Activated CD8-positive, alpha-beta memory T cell treated with anti-CD3 and anti-CD28 coated beads, Interleukin-2, amount 10 ng/mL, durations not matched to agents 7 days and 5 days (primary cell): ENCODE results near the gene TMEM14A. TPM values are rescaled to one million over a fixed set of nuclear protein-coding genes. Genes with fewer than 3 reads are reported as not detected.
A peak's percentile ranks its signal among the peaks of the same experiment; 100 is the strongest.

ENCODE experiments used
- ATAC-seq: fragments of 150-1000 bp; cut with Tn5 transposase; one replicate; pipeline ENCODE4 v1.10.0; 2021; ENCODE audit warnings: moderate library complexity
- CTCF ChIA-PET: fragments of 350-600 bp; sonication (Branson Sonifier 250); formaldehyde crosslinking; loops from one replicate; lab custom pipeline; 2021; ENCODE audit warnings: antibody characterized with exemption; lab: Charles Lee
- DNase-seq: peaks from one replicate; pipeline ENCODE4 v3.0.0-alpha.2; 2020
- H3K27ac Mint-ChIP-seq: one replicate; pipeline ENCODE4 v1.8.0; 2021; ENCODE audit warnings: mild to moderate bottlenecking, mixed read lengths
- H3K27me3 Mint-ChIP-seq: one replicate; pipeline ENCODE4 v1.8.0; 2021; ENCODE audit warnings: mixed read lengths
- H3K36me3 Mint-ChIP-seq: one replicate; pipeline ENCODE4 v1.8.0; 2021; ENCODE audit warnings: mild to moderate bottlenecking, mixed read lengths
- H3K4me1 Mint-ChIP-seq: one replicate; pipeline ENCODE4 v1.8.0; 2021; ENCODE audit warnings: mixed read lengths
- H3K4me3 Mint-ChIP-seq: one replicate; pipeline ENCODE4 v1.8.0; 2021; ENCODE audit warnings: mild to moderate bottlenecking, moderate library complexity, mixed read lengths
- H3K9me3 Mint-ChIP-seq: one replicate; pipeline ENCODE4 v1.8.0; 2022; ENCODE audit warnings: low read depth, mixed read lengths
- total RNA-seq, 2 experiments: library from RNA; stranded (reverse); gene quantifications; one replicate each; pipeline ENCODE4 v1.2.3, GENCODE V29; 2021

Gene TMEM14A, protein sequence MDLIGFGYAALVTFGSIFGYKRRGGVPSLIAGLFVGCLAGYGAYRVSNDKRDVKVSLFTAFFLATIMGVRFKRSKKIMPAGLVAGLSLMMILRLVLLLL
- total RNA-seq, result 10 to 100 TPM; 23.2 to 25.8 TPM

DNA sequence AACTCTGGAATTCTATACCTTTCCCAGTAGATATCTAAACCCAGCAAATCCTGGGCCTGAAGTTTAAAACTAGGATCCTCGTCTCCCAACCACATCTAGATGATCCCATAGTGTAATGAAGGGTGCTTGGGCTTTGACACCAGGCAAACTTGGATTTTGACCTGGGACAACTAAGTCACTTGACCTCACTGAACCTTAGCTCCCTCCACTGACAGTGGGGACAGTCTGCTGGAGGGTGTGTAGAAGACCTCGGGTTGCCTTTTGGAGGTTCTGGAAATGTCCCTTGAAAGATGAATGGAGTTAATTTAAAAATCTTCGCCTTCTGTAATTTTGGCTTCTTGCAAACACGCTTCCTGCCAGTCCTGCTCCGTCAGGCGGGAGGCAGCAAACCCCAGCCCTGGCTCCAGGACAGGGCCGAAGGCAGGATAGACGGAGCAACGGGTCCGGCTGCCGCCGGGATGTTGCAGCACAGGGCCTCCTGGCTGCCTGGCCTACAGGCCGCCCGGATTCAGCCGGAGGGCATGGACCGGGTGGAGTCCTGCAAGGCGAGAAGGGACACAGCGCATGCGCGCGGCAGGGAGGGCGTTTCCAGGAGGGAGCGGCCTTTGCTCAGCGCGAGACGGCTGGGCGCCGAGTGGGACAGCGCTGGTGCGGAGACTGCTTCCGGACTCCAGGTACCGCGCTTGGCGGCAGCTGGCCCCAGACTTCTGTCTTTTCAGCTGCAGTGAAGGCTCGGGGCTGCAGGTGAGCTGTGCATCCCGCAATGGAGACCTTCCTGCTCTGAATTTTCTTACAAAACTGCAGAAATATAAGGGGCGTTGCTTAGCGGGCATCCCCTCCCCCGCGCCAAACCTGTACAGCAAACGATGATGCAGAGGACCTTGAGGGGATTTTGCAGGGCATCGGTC lies at the start of gene TMEM14A:
TMEM14A (plus strand) TSS at position 612 of the 908 bp plus-strand sequence. CDS start 5,990 bp downstream, outside the sequence.
- peak within 1 kb of the TSS; percentile 78 for H3K27ac Mint-ChIP-seq
- peak within 1 kb of the TSS; percentile 86 for H3K4me3 Mint-ChIP-seq
- no peaks in the 10 kb centered on the region for H3K27me3 Mint-ChIP-seq
- peak; percentile 100 for ATAC-seq
- H3K36me3 Mint-ChIP-seq, result peaks cover 8% of the 10 kb centered on the region
- H3K9me3 Mint-ChIP-seq, result no peaks in the 10 kb centered on the region
- DNase-seq, result peak; percentile 95
- CTCF ChIA-PET, result interaction anchor here (0.9 to 2.1 kb wide), 4 partner anchors 19 to 251 kb away, joined by 3 to 7 read pairs (median 3); partner anchors contain the start of gene TRAM2
- H3K4me1 Mint-ChIP-seq, result peaks cover 52% of the 10 kb centered on the region

DNA sequence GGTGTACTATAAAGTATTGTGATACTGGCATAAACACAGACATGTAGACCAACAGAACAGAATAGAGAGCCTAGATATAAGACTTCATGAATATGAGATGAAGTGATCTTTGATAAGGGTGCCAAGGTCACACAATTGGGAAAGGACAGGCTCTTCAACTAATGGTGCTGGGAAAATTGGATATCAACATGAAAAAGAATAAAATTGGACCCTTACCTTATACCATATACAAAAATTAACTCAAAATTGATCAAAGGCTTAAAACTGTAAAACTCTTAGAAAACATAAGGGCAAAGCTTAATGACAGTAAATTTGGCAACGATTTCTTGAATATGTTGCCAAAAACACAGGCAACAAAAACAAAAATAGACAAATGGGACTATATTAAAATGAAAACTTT lies 49.3 kb upstream of the TMEM14A start:
- H3K4me1 Mint-ChIP-seq, result no peaks in the 10 kb centered on the region
- ATAC-seq (no peak), DNase-seq (no peak)
- CTCF ChIA-PET, result interaction anchor here (1.5 kb wide), 1 partner anchor 87 kb away, joined by 3 read pairs; no protein-coding TSS in a partner anchor
- no peaks in the 10 kb centered on the region for H3K36me3 Mint-ChIP-seq
- H3K27ac Mint-ChIP-seq, result no peak overlapping the region
- no peaks in the 10 kb centered on the region for H3K9me3 Mint-ChIP-seq
- H3K4me3 Mint-ChIP-seq, result no peak overlapping the region
- peaks cover 30% of the 10 kb centered on the region for H3K27me3 Mint-ChIP-seq

DNA sequence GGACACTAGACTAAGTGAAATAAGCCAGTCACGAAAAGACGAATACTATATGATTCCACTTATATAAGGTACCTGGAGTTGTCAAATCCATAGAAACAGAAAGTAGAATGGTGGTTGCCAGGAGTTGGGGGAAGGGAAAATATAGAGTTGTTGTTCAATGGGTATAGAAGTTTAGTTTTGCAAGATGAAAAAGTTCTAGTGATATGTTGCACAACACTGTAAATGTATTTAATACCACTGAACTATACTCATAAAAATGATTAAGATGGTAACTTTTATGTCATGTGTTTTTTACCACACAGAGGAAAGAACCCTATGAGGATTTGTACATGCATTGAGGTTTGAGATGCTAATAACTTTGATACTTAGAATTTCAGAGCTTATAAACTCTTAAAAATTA lies 48.1 kb upstream of the TMEM14A start:
- H3K4me3 Mint-ChIP-seq, result no peak overlapping the region
- no peak overlapping the region for H3K27ac Mint-ChIP-seq
- CTCF ChIA-PET, result no interaction called here
- DNase-seq, result no peak
- no peaks in the 10 kb centered on the region for H3K36me3 Mint-ChIP-seq
- H3K4me1 Mint-ChIP-seq, result no peaks in the 10 kb centered on the region
- H3K27me3 Mint-ChIP-seq, result peaks cover 28% of the 10 kb centered on the region
- no peaks in the 10 kb centered on the region for H3K9me3 Mint-ChIP-seq
- no peak for ATAC-seq

DNA sequence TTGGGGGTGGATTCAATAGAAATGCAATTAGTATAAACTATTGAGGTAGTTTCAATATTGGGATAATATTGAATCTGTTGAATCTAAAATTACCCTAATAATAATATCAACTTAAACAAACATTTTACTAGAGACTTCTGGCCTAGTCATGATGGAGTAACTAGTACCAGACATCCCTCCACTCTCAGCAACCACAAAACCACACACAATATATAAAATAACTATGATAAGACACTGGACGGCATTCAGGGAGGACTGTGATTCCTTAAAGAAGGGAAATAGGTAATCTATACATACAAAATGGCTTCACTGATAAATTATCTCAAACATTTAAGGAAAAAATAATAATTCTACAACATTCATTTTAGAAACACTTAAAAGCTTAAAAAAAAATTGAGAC lies 38.9 kb upstream of the TMEM14A start:
- H3K4me3 Mint-ChIP-seq, result no peak overlapping the region
- no peaks in the 10 kb centered on the region for H3K36me3 Mint-ChIP-seq
- H3K27ac Mint-ChIP-seq, result no peak overlapping the region
- peaks cover 10% of the 10 kb centered on the region for H3K4me1 Mint-ChIP-seq
- CTCF ChIA-PET, result interaction anchor here (0.5 to 0.9 kb wide), 2 partner anchors 9 to 354 kb away, joined by 3 to 5 read pairs; no protein-coding TSS in a partner anchor
- ATAC-seq (no peak), DNase-seq (no peak)
- no peaks in the 10 kb centered on the region for H3K9me3 Mint-ChIP-seq
- no peaks in the 10 kb centered on the region for H3K27me3 Mint-ChIP-seq

GRCh38 chr6:52634211-52634610 lies 36.7 kb upstream of the TMEM14A start:
- Mint-ChIP-seq H3K9me3 (no peaks in the 10 kb centered on the region), H3K36me3 (no peaks in the 10 kb centered on the region), H3K4me1 (peaks cover 10% of the 10 kb centered on the region), H3K4me3 (no peak overlapping the region), H3K27me3 (peaks cover 3% of the 10 kb centered on the region), H3K27ac (no peak overlapping the region)
- CTCF ChIA-PET, result interaction anchor here (0.8 to 0.9 kb wide), 2 partner anchors 15 to 227 kb away, joined by 3 to 4 read pairs; no protein-coding TSS in a partner anchor
- DNase-seq, result no peak
- ATAC-seq, result no peak

DNA sequence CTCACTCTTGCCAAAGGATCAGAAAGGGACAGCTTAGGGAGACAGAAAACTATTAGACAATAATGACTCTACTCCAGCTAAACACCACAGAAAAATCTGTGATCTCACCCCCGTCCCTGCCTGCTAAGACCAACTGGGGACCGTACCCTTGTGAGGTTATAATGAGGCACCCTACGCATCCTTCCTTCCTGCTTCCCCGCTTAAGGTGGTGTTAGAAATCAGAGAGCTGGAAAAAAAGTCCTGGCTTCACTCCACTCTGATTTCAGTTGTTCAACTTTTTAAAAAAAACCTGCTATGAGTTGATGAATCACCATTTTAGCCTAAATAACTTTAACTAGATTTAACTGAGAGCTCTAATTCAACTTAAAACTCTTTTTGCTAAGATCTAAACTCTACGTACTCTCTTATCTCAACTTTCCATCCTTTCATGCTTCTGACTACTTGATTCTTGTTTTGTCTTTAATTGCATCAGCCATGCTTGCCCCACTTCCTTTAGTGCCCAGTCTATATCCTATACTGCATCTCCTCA lies 35.8 kb upstream of the TMEM14A start:
- peak overlapping the region; percentile 37 for H3K27ac Mint-ChIP-seq
- ATAC-seq (no peak), DNase-seq (no peak)
- no peak overlapping the region for H3K4me3 Mint-ChIP-seq
- H3K36me3 Mint-ChIP-seq, result no peaks in the 10 kb centered on the region
- peaks cover 10% of the 10 kb centered on the region for H3K4me1 Mint-ChIP-seq
- H3K9me3 Mint-ChIP-seq, result no peaks in the 10 kb centered on the region
- CTCF ChIA-PET, result interaction anchor here (0.7 to 0.8 kb wide), 2 partner anchors 9 to 228 kb away, joined by 3 to 4 read pairs; no protein-coding TSS in a partner anchor
- peaks cover 4% of the 10 kb centered on the region for H3K27me3 Mint-ChIP-seq

- H3K36me3 Mint-ChIP-seq, result no peaks in the 10 kb centered on the region
Observed at GRCh38 chr6:52636830-52637229, 34.1 kb upstream of the TMEM14A start.

GRCh38 chr6:52639493-52639892 lies 31.4 kb upstream of the TMEM14A start:
- H3K4me1 Mint-ChIP-seq, result peaks cover 22% of the 10 kb centered on the region
- DNase-seq, result no peak
- no peak overlapping the region for H3K27ac Mint-ChIP-seq

More at GRCh38 chr6:52636830-52637229, 34.1 kb upstream of the TMEM14A start:
- peaks cover 8% of the 10 kb centered on the region for H3K27me3 Mint-ChIP-seq
- no peak overlapping the region for H3K27ac Mint-ChIP-seq
- no peak overlapping the region for H3K4me3 Mint-ChIP-seq
- ATAC-seq, result no peak
- no peaks in the 10 kb centered on the region for H3K9me3 Mint-ChIP-seq
- no peak for DNase-seq
- CTCF ChIA-PET, result interaction anchor here (1.2 kb wide), 1 partner anchor 15 kb away, joined by 4 read pairs; no protein-coding TSS in a partner anchor
- H3K4me1 Mint-ChIP-seq, result peaks cover 20% of the 10 kb centered on the region

DNA sequence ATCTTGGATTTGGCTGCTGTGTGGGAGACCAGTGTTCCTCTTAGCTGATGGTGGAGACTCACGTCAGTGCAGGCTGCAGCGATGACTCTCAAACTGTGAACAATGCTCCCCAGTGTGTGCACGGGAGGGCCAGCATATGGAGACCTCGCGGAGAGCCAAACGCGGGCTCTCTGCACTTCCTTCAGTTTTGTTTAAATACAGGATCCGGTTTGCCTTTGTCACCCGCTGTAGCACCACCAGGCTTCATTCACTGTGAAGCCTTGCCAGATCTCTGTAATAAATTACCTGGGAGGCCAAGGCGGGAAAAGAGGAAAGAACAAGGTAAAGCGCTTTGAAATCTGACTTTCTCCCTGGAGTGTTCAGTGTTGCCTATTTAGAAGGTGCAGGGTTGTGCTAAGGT lies 30.7 kb upstream of the TMEM14A start:
- DNase-seq, result no peak
- H3K27me3 Mint-ChIP-seq, result peaks cover 12% of the 10 kb centered on the region
- peaks cover 4% of the 10 kb centered on the region for H3K36me3 Mint-ChIP-seq
- H3K4me3 Mint-ChIP-seq, result no peak overlapping the region
- no peak overlapping the region for H3K27ac Mint-ChIP-seq
- ATAC-seq, result no peak
- CTCF ChIA-PET, result interaction anchor here (4.4 kb wide), 1 partner anchor 12 kb away, joined by 30 read pairs; no protein-coding TSS in a partner anchor
- H3K9me3 Mint-ChIP-seq, result no peaks in the 10 kb centered on the region
- peaks cover 15% of the 10 kb centered on the region for H3K4me1 Mint-ChIP-seq

More at GRCh38 chr6:52639493-52639892, 31.4 kb upstream of the TMEM14A start:
- Mint-ChIP-seq H3K9me3 (no peaks in the 10 kb centered on the region), H3K4me3 (no peak overlapping the region), H3K36me3 (peaks cover 4% of the 10 kb centered on the region), H3K27me3 (peaks cover 12% of the 10 kb centered on the region)
- no peak for ATAC-seq
- CTCF ChIA-PET, result interaction anchor here (1.0 kb wide), 1 partner anchor 13 kb away, joined by 4 read pairs; no protein-coding TSS in a partner anchor

- no peak overlapping the region for H3K27ac Mint-ChIP-seq
- DNase-seq (no peak), ATAC-seq (no peak)
- H3K4me3 Mint-ChIP-seq, result no peak overlapping the region
- H3K9me3 Mint-ChIP-seq, result no peaks in the 10 kb centered on the region
- peaks cover 12% of the 10 kb centered on the region for H3K27me3 Mint-ChIP-seq
- peaks cover 4% of the 10 kb centered on the region for H3K36me3 Mint-ChIP-seq
- CTCF ChIA-PET, result interaction anchor here (0.9 to 4.4 kb wide), 3 partner anchors 9 to 377 kb away, joined by 3 to 30 read pairs (median 3); no protein-coding TSS in a partner anchor
- H3K4me1 Mint-ChIP-seq, result peaks cover 12% of the 10 kb centered on the region
Observed at GRCh38 chr6:52640916-52641315, 30.0 kb upstream of the TMEM14A start.

DNA sequence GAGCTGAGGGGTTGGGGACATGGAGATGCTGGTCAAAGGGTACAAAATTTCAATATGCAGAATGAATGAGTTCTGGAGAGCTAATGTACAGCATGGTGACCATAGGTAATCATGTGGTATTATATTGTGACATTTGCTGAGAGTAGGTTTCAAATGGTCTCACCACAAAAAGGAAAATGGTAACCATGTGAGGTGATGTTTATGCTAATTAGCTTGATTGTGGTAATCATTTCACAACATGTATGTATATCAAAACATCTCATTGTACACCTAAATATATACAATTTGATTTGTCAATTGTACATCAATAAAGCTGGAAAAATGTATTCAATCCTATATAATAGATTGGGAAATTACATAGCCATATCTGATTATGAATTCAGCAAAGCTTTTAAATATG lies 29.5 kb upstream of the TMEM14A start:
- CTCF ChIA-PET, result interaction anchor here (0.9 to 4.4 kb wide), 3 partner anchors 9 to 378 kb away, joined by 3 to 30 read pairs (median 3); no protein-coding TSS in a partner anchor
- no peaks in the 10 kb centered on the region for H3K9me3 Mint-ChIP-seq

GRCh38 chr6:52641826-52642225 lies 29.1 kb upstream of the TMEM14A start:
- CTCF ChIA-PET, result interaction anchor here (1.0 to 4.4 kb wide), 2 partner anchors 10 to 378 kb away, joined by 3 to 30 read pairs; no protein-coding TSS in a partner anchor
- no peak for DNase-seq
- ATAC-seq, result no peak
- no peak overlapping the region for H3K4me3 Mint-ChIP-seq
- no peak overlapping the region for H3K27ac Mint-ChIP-seq
- peaks cover 4% of the 10 kb centered on the region for H3K36me3 Mint-ChIP-seq
- H3K27me3 Mint-ChIP-seq, result peaks cover 12% of the 10 kb centered on the region
- peaks cover 12% of the 10 kb centered on the region for H3K4me1 Mint-ChIP-seq
- no peaks in the 10 kb centered on the region for H3K9me3 Mint-ChIP-seq

More for the DNA sequence above, 29.5 kb upstream of the TMEM14A start:
- no peak for DNase-seq
- peaks cover 4% of the 10 kb centered on the region for H3K36me3 Mint-ChIP-seq
- no peak for ATAC-seq
- H3K27ac Mint-ChIP-seq, result no peak overlapping the region
- no peak overlapping the region for H3K4me3 Mint-ChIP-seq
- peaks cover 12% of the 10 kb centered on the region for H3K4me1 Mint-ChIP-seq
- H3K27me3 Mint-ChIP-seq, result peaks cover 12% of the 10 kb centered on the region

DNA sequence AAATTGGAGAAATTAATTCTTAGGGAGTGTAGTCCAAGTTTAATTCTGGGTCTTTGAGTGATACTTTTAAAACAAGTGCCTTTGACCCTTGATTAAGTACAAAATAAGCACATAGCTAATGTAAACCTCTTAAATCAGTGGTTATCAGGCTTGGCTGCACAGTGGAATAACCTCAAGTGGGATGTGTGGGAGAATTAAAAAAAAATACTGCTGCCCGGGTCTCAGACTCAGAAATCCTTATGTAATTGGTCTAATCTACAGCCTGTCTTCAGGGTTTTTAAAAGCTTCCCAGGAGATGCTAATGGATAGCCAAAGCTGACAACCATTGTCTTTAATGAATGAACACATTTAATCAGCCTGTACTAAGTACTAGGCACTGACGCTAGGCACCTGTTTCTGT lies 28.5 kb upstream of the TMEM14A start:
- H3K9me3 Mint-ChIP-seq, result no peaks in the 10 kb centered on the region
- H3K27ac Mint-ChIP-seq, result no peak overlapping the region

More for the DNA sequence above, 28.5 kb upstream of the TMEM14A start:
- peaks cover 12% of the 10 kb centered on the region for H3K27me3 Mint-ChIP-seq
- no peak overlapping the region for H3K4me3 Mint-ChIP-seq
- peaks cover 12% of the 10 kb centered on the region for H3K4me1 Mint-ChIP-seq
- no peak for ATAC-seq
- CTCF ChIA-PET, result interaction anchor here (4.4 kb wide), 1 partner anchor 9 kb away, joined by 30 read pairs; no protein-coding TSS in a partner anchor
- H3K36me3 Mint-ChIP-seq, result peaks cover 4% of the 10 kb centered on the region
- no peak for DNase-seq
